ENCODE measurements around the gene THOC5. TPM values are rescaled to one million over a fixed set of nuclear protein-coding genes. Genes with fewer than 3 reads are reported as not detected.
A peak's percentile ranks its signal among the peaks of the same experiment; 100 is the strongest.
"Not testable (repeated sequence)": the region's sequence is repeated elsewhere in the genome, so short reads cannot be mapped to it uniquely, and the experiment has no call there.

THOC5 gene
- total RNA-seq, 2 experiments from 2014 or later = 41.6 to 56.2 TPM

- no peaks in the 10 kb centered on the region for H3K27me3 Mint-ChIP-seq
- no peaks in the 10 kb centered on the region for H3K4me1 Mint-ChIP-seq
- H3K4me3 Mint-ChIP-seq = no peak overlapping the region
- ChIA-PET CTCF (no interaction called here), POLR2A (no interaction called here)
- H3K27ac Mint-ChIP-seq = no peak overlapping the region
- no peaks in the 10 kb centered on the region for H3K9me3 Mint-ChIP-seq
- H3K36me3 Mint-ChIP-seq (ENCODE audit: low read depth) = peaks cover 53% of the 10 kb centered on the region
- DNase-seq = no peak
These were observed 36.2 kb downstream of the THOC5 start for GRCh38 chr22:29517215-29517908.

- CTCF ChIA-PET = no interaction called here
- Mint-ChIP-seq H3K27me3 (no peaks in the 10 kb centered on the region), H3K36me3 (ENCODE audit: low read depth) (peaks cover 39% of the 10 kb centered on the region), H3K4me1 (no peaks in the 10 kb centered on the region), H3K9me3 (no peaks in the 10 kb centered on the region), H3K4me3 (no peak overlapping the region), H3K27ac (no peak overlapping the region)
- no peak for DNase-seq
- POLR2A ChIA-PET = no interaction called here
These were observed 41.5 kb downstream of the THOC5 start for GRCh38 chr22:29512031-29512430.

GRCh38 chr22:29511126-29511862, 42.3 kb downstream of the THOC5 start:
- Mint-ChIP-seq H3K9me3 (no peaks in the 10 kb centered on the region), H3K27ac (no peak overlapping the region), H3K4me1 (no peaks in the 10 kb centered on the region), H3K36me3 (ENCODE audit: low read depth) (peaks cover 41% of the 10 kb centered on the region), H3K4me3 (no peak overlapping the region), H3K27me3 (no peaks in the 10 kb centered on the region)
- ChIA-PET POLR2A (no interaction called here), CTCF (interaction anchor here (1.5 kb wide), 1 partner anchor 115 kb away, joined by 4 read pairs; no protein-coding TSS in a partner anchor)
- DNase-seq = no peak

GRCh38 chr22:29510542-29510941, 43.0 kb downstream of the THOC5 start:
- POLR2A ChIA-PET = no interaction called here
- CTCF ChIA-PET = interaction anchor here (1.5 kb wide), 1 partner anchor 114 kb away, joined by 4 read pairs; no protein-coding TSS in a partner anchor
- H3K4me3 Mint-ChIP-seq = no peak overlapping the region
- no peaks in the 10 kb centered on the region for H3K9me3 Mint-ChIP-seq
- H3K27me3 Mint-ChIP-seq = no peaks in the 10 kb centered on the region
- peak overlapping the region; percentile 4 for H3K27ac Mint-ChIP-seq
- H3K4me1 Mint-ChIP-seq = no peaks in the 10 kb centered on the region
- peaks cover 35% of the 10 kb centered on the region for H3K36me3 Mint-ChIP-seq (ENCODE audit: low read depth)
- no peak for DNase-seq

GRCh38 chr22:29509815-29510214, 43.7 kb downstream of the THOC5 start:
- POLR2A ChIA-PET = no interaction called here
- CTCF ChIA-PET = interaction anchor here (1.5 kb wide), 1 partner anchor 114 kb away, joined by 4 read pairs; no protein-coding TSS in a partner anchor
- DNase-seq = no peak
- Mint-ChIP-seq H3K27me3 (no peaks in the 10 kb centered on the region), H3K27ac (no peak overlapping the region), H3K4me3 (no peak overlapping the region), H3K4me1 (no peaks in the 10 kb centered on the region), H3K9me3 (no peaks in the 10 kb centered on the region), H3K36me3 (ENCODE audit: low read depth) (peaks cover 35% of the 10 kb centered on the region)

- Mint-ChIP-seq H3K4me1 (no peaks in the 10 kb centered on the region), H3K27me3 (no peaks in the 10 kb centered on the region), H3K9me3 (no peaks in the 10 kb centered on the region), H3K27ac (no peak overlapping the region), H3K36me3 (ENCODE audit: low read depth) (peaks cover 35% of the 10 kb centered on the region), H3K4me3 (no peak overlapping the region)
- DNase-seq = no peak
- ChIA-PET POLR2A (no interaction called here), CTCF (interaction anchor here (1.5 kb wide), 1 partner anchor 113 kb away, joined by 4 read pairs; no protein-coding TSS in a partner anchor)
These were observed 44.3 kb downstream of the THOC5 start for GRCh38 chr22:29509298-29509697.

GRCh38 chr22:29503811-29504372, 49.7 kb downstream of the THOC5 start:
- no peaks in the 10 kb centered on the region for H3K4me1 Mint-ChIP-seq
- no peak overlapping the region for H3K27ac Mint-ChIP-seq
- no peaks in the 10 kb centered on the region for H3K27me3 Mint-ChIP-seq
- no peak overlapping the region for H3K4me3 Mint-ChIP-seq
- H3K36me3 Mint-ChIP-seq (ENCODE audit: low read depth) = peaks cover 22% of the 10 kb centered on the region
- ChIA-PET POLR2A (no interaction called here), CTCF (no interaction called here)
- DNase-seq = no peak
- no peaks in the 10 kb centered on the region for H3K9me3 Mint-ChIP-seq

GRCh38 chr22:29499852-29500251, 53.7 kb downstream of the THOC5 start:
- CTCF ChIA-PET = interaction anchor here (0.5 kb wide), 1 partner anchor 75 kb away, joined by 4 read pairs; no protein-coding TSS in a partner anchor

GRCh38 chr22:29493636-29494035, 59.9 kb downstream of the THOC5 start:
- DNase-seq = no peak
- ChIA-PET POLR2A (no interaction called here), CTCF (no interaction called here)
- Mint-ChIP-seq H3K27ac (no peak overlapping the region), H3K9me3 (peaks cover 5% of the 10 kb centered on the region), H3K4me3 (no peak overlapping the region), H3K36me3 (ENCODE audit: low read depth) (peaks cover 4% of the 10 kb centered on the region), H3K4me1 (no peaks in the 10 kb centered on the region), H3K27me3 (no peaks in the 10 kb centered on the region)

More at GRCh38 chr22:29499852-29500251, 53.7 kb downstream of the THOC5 start:
- no peak for DNase-seq
- no peak overlapping the region for H3K4me3 Mint-ChIP-seq
- POLR2A ChIA-PET = no interaction called here
- peaks cover 6% of the 10 kb centered on the region for H3K36me3 Mint-ChIP-seq (ENCODE audit: low read depth)
- no peaks in the 10 kb centered on the region for H3K4me1 Mint-ChIP-seq
- H3K27ac Mint-ChIP-seq = no peak overlapping the region
- H3K27me3 Mint-ChIP-seq = no peaks in the 10 kb centered on the region
- no peaks in the 10 kb centered on the region for H3K9me3 Mint-ChIP-seq

- CTCF ChIA-PET = no interaction called here
- DNase-seq = no peak
- Mint-ChIP-seq H3K27me3 (no peaks in the 10 kb centered on the region), H3K4me1 (no peaks in the 10 kb centered on the region), H3K27ac (no peak overlapping the region), H3K4me3 (no peak overlapping the region), H3K9me3 (peaks cover 5% of the 10 kb centered on the region), H3K36me3 (ENCODE audit: low read depth) (peaks cover 4% of the 10 kb centered on the region)
- POLR2A ChIA-PET = no interaction called here
These were observed 62.5 kb downstream of the THOC5 start for GRCh38 chr22:29491012-29491411.

GRCh38 chr22:29489127-29489780, 64.3 kb downstream of the THOC5 start:
- CTCF ChIA-PET; H3K27me3 Mint-ChIP-seq; DNase-seq; H3K4me1 Mint-ChIP-seq; POLR2A ChIA-PET; H3K27ac Mint-ChIP-seq; H3K9me3 Mint-ChIP-seq; H3K4me3 Mint-ChIP-seq; H3K36me3 Mint-ChIP-seq (ENCODE audit: low read depth): not testable (repeated sequence)

- H3K36me3 Mint-ChIP-seq (ENCODE audit: low read depth) = no peaks in the 10 kb centered on the region
- no peaks in the 10 kb centered on the region for H3K4me1 Mint-ChIP-seq
- no peak for DNase-seq
- no peaks in the 10 kb centered on the region for H3K9me3 Mint-ChIP-seq
- no peak overlapping the region for H3K4me3 Mint-ChIP-seq
- no peak overlapping the region for H3K27ac Mint-ChIP-seq
- ChIA-PET CTCF (no interaction called here), POLR2A (no interaction called here)
- no peaks in the 10 kb centered on the region for H3K27me3 Mint-ChIP-seq
These were observed 66.1 kb downstream of the THOC5 start for GRCh38 chr22:29487426-29487986.

GRCh38 chr22:29485448-29485847, 68.1 kb downstream of the THOC5 start:
- H3K27ac Mint-ChIP-seq = no peak overlapping the region
- H3K9me3 Mint-ChIP-seq = peaks cover 4% of the 10 kb centered on the region
- no peak for DNase-seq
- peaks cover 6% of the 10 kb centered on the region for H3K36me3 Mint-ChIP-seq (ENCODE audit: low read depth)
- peaks cover 8% of the 10 kb centered on the region for H3K4me1 Mint-ChIP-seq
- ChIA-PET POLR2A (no interaction called here), CTCF (interaction anchor here (0.7 kb wide), 1 partner anchor 11 kb away, joined by 3 read pairs; no protein-coding TSS in a partner anchor)
- H3K4me3 Mint-ChIP-seq = no peak overlapping the region
- H3K27me3 Mint-ChIP-seq = peaks cover 12% of the 10 kb centered on the region
